AG09319 (cell line): ENCODE data around the gene ZMIZ1.

Source experiments
- DNase-seq: peaks from one replicate; pipeline ENCODE4 v3.0.0-alpha.2; 2010; ENCODE audit warnings: low read depth; ENCODE audit errors: extremely low read depth
- TF ChIP-seq, protein P1 (sequence below): IDR thresholded peaks from 2 replicates; pipeline ENCODE4 v1.5.1; 2011; ENCODE audit warnings: low read depth, mild to moderate bottlenecking, inconsistent platforms, low read length, moderate library complexity

Gene ZMIZ1

DNA sequence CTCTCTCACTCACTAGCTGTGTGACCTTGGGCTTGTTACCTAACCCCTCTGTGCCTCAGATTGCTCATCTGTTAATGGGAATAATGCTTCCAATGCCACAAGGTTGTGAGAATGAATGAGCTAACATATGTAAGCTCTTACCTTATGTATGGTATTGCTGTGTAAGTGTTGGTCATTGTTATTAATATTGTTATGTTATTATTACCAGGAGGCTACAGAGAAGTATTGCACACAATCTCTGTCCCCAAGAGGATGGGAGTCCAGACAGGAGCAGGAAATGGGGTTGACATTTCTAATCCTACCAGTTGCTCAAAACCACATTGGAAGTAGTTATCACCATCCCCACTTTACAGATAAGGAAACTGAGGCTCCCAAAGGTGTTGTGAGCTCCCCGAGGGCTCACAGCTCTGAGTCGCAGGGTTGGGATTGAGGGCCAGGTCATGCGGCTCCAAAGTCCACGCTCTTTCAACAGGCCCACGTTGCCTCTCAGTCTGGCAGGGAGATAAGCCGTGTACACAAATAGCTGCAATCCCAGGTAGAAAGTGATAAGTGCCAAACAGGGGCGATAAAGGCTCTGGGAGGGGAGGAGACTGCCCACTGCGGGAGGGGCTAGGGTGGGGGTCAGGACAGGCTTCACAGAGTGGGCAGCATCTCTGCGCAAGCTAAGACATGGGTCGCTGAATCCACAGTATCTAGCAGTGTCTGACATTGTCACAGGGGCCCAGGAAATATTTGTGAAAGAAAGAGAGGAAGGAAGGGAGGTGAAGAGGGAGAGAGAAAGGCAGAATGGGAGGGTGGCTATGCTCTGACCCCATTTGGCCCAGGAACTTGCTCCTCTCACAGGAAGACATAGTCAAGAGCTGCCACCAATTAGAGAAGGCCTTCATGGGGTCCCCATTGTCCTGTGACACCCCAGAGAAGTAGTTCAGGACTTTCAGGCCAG is 9.6 kb upstream of the ZMIZ1 start:
- no peak for DNase-seq
- TF ChIP-seq, protein P1, sequence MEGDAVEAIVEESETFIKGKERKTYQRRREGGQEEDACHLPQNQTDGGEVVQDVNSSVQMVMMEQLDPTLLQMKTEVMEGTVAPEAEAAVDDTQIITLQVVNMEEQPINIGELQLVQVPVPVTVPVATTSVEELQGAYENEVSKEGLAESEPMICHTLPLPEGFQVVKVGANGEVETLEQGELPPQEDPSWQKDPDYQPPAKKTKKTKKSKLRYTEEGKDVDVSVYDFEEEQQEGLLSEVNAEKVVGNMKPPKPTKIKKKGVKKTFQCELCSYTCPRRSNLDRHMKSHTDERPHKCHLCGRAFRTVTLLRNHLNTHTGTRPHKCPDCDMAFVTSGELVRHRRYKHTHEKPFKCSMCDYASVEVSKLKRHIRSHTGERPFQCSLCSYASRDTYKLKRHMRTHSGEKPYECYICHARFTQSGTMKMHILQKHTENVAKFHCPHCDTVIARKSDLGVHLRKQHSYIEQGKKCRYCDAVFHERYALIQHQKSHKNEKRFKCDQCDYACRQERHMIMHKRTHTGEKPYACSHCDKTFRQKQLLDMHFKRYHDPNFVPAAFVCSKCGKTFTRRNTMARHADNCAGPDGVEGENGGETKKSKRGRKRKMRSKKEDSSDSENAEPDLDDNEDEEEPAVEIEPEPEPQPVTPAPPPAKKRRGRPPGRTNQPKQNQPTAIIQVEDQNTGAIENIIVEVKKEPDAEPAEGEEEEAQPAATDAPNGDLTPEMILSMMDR = no peak

DNA sequence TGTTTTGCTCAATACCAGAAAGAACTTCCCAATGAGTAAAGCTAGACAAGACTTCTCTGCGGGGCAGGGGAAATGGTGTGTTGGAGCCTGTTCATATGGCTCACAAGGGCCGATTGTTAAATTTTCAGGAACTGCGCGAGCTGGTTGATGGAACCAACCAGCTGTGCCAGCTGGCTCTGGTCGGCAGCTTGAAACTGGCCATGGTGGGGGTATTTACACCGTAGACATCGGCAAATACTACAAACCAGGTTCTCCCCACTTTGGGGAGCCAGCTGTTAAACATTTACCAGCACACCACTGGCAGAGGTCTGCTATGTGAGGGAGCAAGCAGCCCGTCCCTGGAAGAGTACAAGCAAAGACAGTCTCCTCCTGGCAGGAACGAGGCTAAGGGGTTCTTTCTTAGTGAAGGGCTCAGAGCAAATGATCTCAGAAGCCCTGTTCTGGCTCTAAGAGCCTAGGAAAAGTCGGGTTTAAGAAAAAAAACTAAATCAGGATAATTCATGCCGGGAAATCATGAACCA is 8.8 kb upstream of the ZMIZ1 start:
- TF ChIP-seq, protein P1 = no peak
- no peak for DNase-seq

DNA sequence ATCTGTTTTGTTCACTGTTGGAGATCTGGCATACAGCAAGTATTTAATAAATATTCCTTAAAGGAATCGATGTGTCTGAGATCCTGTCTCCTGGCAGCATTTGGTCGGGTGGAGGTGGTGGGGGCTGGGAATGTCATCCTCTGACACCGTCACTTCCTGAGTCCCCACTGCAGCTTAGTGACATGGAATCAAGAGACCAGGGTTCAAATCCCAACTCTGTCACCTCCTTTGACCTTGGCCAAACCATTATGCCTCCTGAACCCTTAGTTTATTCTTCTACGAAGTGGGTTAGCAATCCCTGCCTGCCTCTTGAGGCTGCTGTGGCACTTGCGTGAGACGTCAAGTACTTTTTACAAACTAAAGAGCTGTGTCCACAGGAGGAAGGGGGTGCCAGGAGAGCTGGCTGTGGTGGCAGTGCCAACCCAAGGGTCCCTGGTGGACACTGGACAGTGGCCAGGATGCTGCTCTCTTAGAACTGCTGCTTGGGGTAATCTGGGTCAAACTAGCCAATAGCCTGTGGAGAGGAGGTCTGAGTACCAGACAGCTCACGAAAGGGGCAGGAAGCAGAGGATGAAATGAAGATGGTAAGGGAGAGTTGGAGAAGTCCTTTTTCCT is 8.0 kb upstream of the ZMIZ1 start:
- no peak for DNase-seq
- TF ChIP-seq, protein P1 = no peak

DNA sequence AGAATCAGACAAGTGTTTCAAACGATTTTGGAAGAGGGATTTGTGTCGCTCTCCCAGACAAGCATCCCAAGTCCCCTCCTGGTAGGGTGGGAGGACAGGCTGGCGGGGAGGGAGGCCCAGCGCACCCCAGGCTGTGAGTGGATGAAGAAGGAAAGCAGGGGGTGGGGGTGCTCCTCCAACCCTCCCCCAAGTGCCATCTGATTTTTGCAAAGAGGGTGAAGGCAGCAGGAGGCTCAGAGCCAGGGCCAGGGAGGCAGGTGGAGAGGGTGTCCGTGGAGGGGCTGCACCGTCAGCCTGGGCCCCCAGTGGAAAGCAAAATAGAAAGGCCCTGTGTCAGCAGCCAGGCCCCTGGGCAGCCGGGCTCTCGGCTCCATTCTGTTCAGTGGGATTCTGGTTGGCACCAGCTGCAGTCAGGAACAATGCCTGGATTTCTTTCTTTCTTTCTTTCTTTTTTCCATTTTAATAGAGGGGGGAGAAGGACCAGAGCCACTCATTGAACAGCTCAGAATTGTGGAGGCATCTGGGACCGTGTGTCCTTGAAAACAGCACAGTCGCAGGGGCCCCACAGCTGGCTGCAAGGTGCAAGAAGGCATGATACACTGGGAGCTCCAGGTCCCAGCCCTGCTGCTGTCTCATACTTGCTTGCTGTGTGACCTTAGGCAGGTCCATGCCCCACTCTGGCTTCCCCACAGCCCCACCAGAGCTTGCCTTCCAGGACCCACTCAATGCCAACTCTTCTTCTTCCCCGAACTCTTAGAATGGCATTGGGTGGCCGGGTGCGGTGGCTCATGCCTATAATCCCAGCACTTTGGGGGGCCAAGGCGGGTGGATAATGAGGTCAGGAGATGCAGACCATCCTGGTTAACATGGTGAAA is 7.1 kb upstream of the ZMIZ1 start:
- TF ChIP-seq, protein P1 = no peak
- DNase-seq = no peak

DNA sequence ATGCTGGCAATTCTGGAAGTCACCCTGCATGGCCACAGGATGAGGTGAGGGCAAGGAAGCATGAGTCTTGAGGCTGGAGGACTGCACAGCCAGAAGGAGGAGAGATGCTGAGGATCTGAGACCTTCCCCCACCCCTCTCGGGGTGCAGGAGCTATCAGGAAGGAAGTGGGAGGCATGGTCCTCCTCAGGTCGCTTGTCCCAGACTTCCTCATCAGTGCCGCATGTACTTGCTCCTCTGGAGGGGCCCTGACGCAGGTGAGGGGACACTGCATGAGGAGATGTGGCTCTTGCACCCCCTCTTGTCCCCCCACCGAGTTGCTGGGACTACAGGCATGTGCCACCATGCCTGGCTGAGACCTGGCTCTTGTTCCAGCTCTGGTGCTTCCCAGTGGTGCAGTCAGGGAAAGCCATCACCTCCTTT is 5.7 kb upstream of the ZMIZ1 start:
- no peak for DNase-seq

DNA sequence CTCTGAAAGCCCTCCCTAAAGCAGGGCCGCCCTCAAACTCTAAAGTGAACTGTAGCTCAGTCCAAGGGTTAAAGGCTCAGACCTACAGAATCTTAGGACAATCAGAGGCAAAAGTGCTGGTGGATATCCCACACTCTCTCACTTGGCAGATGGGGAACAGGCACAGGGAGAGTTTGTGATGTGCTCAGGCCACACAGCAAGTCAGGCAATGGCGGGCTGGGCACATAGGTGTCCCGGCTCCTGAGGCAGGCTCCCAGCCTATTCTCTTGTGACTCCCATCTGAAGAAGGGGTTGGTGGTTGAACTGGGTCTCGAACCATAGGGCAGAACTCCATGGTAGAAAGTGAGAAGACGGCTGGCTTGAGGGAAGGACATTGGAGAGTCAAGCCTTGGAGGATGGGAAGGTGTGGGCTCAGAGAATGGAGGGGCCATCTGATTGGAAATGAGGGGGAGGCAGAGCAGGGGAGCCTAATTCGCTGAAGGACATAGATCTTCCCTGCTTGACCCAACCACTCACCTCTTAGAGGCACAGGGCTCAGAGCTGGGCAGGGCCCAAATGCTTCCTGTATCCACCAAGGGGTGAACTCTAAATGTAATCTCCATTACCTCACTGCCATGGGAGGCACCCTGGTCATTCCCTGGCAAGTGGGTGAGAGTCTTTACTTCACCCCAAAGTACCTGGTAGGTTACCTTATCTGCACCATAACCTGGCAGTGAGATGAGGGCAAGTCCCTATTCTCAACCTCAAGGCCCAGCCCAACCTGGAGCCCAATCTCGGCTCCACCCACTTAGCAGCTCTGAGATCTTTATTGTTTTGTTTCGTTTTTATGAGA is 4.9 kb upstream of the ZMIZ1 start:
- no peak for DNase-seq
- TF ChIP-seq, protein P1 = no peak

More for the DNA sequence above, 5.7 kb upstream of the ZMIZ1 start:
- TF ChIP-seq, protein P1 = no peak
